GM12891 (cell line): ENCODE measurements around the gene CTNS.

Experiments used
- DNase-seq: peaks from one replicate; pipeline ENCODE4 v3.0.0; 2011; ENCODE audit warnings: low spot score; ENCODE audit not compliant: insufficient read length
- FAIRE-seq: peaks from 2 replicates; lab custom pipeline; 2011; peaks lifted over from hg19 to GRCh38; lab: Jason Lieb, UNC
- PAX5 ChIP-seq: IDR thresholded peaks from 2 replicates; pipeline ENCODE4 v1.6.1; 2011; ENCODE audit warnings: low read length, moderate library complexity, mild to moderate bottlenecking; ENCODE audit not compliant: insufficient read depth, severe bottlenecking
- POLR2A ChIP-seq: IDR thresholded peaks from 2 replicates; pipeline ENCODE4 v1.6.1; 2011; ENCODE audit warnings: low read depth, low read length, control low read depth
- POLR2AphosphoS5 ChIP-seq: IDR thresholded peaks from 2 replicates; pipeline ENCODE4 v1.6.1; 2011; ENCODE audit warnings: low read depth, low read length, control low read depth
- POU2F2 ChIP-seq: IDR thresholded peaks from 2 replicates; pipeline ENCODE4 v1.6.1; 2011; ENCODE audit warnings: low read depth, mild to moderate bottlenecking, control low read depth, low read length, moderate library complexity
- SPI1 ChIP-seq: IDR thresholded peaks from 2 replicates; pipeline ENCODE4 v1.6.1; 2011; ENCODE audit warnings: low read depth, low read length, control low read depth
- TAF1 ChIP-seq: IDR thresholded peaks from 2 replicates; pipeline ENCODE4 v1.6.1; 2011; ENCODE audit warnings: low read depth, low read length, control low read depth

CTNS gene

DNA sequence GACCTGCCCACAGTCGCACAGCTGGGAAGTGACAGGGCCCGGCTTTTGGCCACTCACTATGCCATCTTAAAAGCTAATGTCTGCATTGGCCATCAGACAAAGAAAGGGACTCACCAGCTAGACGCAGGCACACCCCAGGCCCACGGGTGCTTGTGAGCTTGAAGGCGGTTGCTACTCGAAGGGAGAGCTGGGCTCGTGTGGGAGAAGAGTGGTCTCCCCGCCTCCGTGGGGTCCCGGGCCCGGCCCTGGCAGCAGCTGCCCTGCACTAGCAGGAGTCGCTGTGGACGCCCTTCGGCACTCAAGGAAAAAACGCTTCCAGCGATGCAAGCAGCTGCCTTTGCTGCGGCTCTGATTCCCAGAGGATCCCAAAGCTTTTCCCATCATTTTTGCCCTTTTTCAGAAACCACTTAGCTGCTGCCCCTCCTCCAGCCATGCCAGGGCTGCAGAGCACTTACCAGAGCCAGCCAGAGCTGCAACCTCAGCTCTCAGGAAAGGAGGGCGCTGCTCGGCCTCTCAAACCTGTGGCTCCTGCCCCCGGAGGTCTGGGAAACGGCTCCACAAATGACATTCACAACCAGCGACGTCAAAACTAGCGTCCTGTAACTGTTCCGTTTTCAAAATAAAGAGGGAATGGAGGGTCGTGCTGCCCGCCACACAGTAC is 39.6 kb upstream of the CTNS start:
- FAIRE-seq (no peak), DNase-seq (no peak)
- TF ChIP-seq POLR2AphosphoS5: no peak
- TF ChIP-seq TAF1: no peak
- no peak for TF ChIP-seq POLR2A
- TF ChIP-seq POU2F2: no peak
- no peak for TF ChIP-seq PAX5

DNA sequence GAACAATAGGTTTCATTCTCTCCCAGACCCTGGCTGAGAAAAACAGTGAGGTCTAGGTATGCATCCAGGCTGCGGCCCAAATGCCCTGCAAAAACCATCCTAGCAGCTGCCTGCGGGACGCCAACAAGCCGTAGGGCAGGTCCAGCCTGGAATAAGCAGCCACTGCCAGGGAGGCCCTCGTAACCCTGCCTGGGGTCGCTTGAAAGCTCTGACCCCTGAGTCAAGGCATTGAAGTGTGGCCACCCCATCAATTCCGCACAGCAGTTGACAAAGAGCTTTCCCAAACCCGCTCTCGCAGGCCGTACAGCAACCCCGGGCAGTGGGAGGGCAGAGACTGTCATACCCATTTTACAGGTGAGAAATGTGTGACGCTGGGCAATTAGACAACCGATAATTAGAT is 38.5 kb upstream of the CTNS start:
- DNase-seq: no peak
- TF ChIP-seq PAX5 (no peak), SPI1 (no peak), POLR2AphosphoS5 (no peak), TAF1 (no peak), POLR2A (no peak), POU2F2 (no peak)
- FAIRE-seq: no peak

DNA sequence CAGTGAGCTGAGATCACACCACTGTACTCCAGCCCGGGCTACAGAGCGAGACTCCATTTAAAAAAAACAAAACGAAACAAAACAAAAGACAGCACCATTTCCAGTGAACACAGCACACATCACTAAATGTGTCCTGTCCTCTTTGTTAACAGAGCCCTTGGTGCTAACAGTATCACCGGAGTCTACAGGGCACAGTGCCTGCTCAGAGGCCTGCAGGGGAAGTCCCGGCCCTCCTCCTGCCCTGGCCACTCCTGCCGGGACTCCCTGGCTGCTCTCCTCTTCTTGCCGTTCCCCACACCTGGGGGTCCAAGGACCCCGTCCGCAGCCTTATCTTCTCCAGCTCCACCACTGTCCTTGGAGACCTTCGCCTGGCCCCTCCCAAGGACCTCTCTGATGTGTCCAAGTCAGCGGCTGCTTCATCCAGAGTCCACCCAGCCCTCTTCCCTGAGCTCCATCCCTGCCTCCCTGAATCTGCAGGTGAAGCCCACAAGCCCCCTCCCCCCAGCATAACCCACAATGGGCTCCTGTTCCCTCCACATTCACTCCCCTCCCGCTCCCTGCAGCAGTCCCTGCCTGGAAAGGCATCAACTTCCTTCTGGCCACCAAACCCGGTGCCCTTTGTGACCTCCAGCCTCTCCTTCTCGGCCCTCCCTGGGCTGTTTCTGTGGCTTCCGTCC is 35.9 kb upstream of the CTNS start:
- DNase-seq (no peak), FAIRE-seq (no peak)
- TF ChIP-seq POLR2AphosphoS5 (no peak), PAX5 (no peak), POU2F2 (no peak)

DNA sequence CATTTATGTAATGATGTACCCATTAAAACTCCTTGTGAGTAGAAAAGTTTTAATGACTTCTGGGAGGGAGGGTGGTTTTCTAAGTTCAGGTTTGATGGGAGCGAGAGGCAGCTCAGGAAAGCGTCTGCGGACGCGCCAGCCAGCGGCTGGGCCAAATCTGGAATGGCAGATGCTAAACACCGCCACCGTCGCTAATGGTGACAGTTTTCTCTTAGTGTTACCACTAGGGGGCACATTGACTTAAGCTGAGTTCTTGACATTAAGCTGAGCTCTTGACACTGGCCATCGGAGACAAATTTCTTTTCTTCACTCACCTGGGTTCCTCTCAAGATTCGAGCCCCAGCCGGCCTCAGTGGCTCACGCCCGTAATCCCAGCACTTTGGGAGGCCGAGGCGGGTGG is 34.1 kb upstream of the CTNS start:
- no peak for TF ChIP-seq PAX5
- TF ChIP-seq POLR2AphosphoS5: no peak
- no peak for TF ChIP-seq POU2F2
- TF ChIP-seq POLR2A: no peak
- no peak for TF ChIP-seq SPI1
- no peak for TF ChIP-seq TAF1
- FAIRE-seq (no peak), DNase-seq (peak; percentile 57)

DNA sequence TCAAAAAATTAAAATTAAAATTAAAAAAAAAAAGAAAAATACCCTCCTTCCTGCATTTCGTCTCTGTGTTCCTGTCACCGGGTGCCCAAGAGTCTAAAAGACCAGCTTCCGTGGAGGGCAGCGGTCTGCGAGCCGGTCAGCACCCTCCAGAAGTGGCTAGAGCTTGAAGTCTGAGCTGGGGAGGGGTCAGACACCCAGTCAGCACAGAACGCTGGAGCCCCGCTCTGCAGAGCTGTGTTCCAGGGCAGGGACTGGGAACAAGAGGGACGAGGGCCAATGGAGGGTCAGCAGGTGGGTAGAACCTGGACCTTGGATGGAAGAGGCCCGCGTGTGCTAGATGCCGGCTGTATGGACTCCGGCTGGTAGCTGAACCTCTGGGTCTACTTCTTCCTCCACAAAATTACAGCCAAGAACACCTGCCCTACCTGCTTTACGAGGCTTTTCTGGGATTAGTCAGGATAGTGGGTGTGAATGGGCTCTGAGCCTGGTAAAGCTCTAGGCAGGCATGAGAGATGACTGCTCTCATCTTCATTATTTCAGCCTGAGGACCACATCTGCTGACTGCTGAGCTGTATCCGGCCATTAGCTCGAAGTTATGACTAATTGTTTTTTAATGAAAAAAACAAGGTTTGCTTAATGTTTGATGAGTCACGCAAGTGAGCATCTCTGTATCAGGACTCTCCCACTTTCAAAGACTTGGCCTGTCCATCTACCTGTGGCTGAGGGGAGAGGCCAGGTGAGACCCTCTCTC is 33.3 kb upstream of the CTNS start:
- no peak for TF ChIP-seq SPI1
- no peak for TF ChIP-seq POLR2A
- no peak for TF ChIP-seq PAX5
- no peak for TF ChIP-seq POU2F2
- no peak for TF ChIP-seq POLR2AphosphoS5
- no peak for TF ChIP-seq TAF1
- FAIRE-seq (no peak), DNase-seq (no peak)

DNA sequence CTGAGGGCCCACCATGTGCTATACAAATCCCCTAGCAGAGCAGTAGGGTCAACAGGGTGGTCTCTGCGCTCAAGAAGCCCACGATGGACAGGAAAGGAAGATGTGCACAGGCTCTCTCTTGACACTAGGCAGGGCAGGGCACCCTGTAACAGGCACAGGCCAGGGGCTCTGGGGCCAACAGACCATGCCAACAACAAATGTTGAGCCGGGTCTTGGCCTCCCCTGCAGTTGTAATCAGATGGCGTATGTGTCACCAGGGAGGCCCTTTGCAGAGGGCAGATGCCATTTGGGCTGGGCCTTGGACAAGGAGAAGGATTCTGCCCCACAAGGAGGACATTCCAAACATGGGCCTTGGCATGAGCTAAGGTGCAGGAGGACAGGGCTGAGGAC is 32.7 kb upstream of the CTNS start:
- FAIRE-seq: no peak
- TF ChIP-seq POLR2AphosphoS5 (no peak), POU2F2 (no peak), TAF1 (no peak), POLR2A (no peak), SPI1 (no peak), PAX5 (no peak)
- no peak for DNase-seq

DNA sequence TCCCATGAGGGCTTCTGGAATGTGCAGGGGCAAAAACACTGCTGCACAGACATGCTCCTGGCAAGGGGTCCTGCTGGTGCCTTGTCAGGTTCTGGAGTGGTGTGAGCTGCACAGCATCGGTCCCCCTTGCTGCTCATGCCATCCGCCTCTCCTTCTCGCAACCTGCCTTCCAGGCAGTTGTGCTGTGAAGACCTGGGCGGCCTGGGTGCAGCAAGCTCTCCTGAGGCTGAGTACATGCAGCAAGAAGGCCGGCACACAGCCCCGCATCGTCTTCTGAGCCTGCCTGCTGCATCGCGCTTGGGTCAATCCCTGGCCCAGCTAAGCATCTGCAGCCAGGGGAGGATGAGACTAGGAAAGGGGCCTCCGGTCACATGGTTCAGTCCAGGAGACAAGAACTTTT is 26.9 kb upstream of the CTNS start:
- DNase-seq (no peak), FAIRE-seq (no peak)
- TF ChIP-seq PAX5 (no peak), SPI1 (no peak), POLR2A (no peak), POU2F2 (no peak), TAF1 (no peak), POLR2AphosphoS5 (no peak)

DNA sequence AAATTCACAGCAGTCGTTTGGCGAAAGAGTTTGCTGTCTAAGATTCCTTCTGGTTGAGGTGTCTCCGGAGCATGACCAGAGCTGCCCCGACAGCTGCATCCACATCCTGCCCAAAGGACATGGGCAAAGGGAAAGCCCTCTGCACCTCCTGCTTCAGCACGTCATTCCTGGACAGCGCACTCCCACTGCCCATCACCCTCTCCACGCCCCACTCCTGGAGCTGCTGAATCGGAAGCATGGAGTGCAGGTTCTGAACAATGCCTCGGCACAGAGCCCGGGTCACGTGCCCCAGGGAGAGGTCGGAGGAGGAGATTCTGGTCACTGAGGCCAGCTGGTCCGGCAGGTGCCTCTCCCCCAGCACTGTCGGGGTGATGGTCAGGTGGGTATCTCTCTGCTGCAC is 26.0 kb upstream of the CTNS start:
- no peak for DNase-seq
- TF ChIP-seq SPI1: no peak
- no peak for FAIRE-seq

DNA sequence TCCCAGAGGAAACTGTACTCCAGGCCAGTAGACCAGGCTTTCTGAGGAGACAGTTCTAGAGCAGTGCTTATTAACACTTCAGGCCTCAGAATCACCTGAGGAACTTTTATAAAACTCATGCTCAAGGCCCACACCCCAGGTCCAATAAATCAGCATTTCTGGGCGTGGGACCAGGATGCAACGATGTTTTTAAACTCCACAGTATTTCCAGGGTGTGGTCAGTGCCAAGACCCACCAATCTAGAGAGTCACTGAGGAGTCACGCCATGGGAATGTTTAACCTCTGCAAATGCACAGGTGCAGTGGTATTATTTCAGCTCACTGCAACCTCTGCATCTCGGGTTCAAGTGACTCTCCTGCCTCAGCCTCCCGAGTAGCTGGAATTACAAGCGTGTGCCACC is 23.4 kb upstream of the CTNS start:
- FAIRE-seq: no peak
- no peak for TF ChIP-seq SPI1
- no peak for TF ChIP-seq POLR2A
- no peak for TF ChIP-seq PAX5
- TF ChIP-seq TAF1: no peak
- no peak for TF ChIP-seq POLR2AphosphoS5
- TF ChIP-seq POU2F2: no peak
- DNase-seq: no peak

DNA sequence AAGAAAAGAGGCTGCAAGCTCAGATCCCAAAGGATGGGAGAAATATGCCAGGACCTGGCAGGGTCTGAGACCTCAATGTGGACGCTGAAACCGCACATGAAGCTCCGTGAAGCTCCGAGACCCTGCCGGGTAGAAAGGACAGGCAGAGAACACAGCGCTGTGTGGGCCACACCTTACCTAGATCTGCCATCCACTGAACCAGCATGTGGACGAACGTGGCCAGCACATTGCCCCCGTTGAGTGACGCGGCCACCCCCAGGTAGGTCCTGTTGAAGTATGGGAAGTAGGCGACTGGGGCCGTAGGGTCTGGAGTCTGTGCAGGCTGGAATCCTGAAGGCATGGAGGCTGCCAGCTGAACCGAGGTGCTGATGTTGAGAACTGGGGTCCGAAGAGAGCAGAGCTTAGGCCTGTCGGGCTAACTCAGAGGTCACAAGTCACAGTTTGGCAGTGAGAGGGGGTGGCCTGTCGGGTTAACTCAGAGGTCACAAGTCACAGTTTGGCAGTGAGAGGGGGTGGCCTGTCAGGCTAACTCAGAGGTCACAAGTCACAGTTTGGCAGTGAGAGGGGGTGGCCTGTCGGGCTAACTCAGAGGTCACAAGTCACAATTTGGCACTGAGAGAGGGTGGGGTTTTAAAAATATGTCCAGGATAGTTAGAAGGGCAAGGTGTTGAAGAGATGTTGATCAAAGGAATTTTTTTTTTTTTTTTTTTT is 21.2 kb upstream of the CTNS start:
- FAIRE-seq: no peak
- TF ChIP-seq PAX5 (no peak), POLR2A (no peak), SPI1 (no peak), POU2F2 (no peak), TAF1 (no peak), POLR2AphosphoS5 (no peak)
- no peak for DNase-seq
